Measurements from ENCODE around the gene GEMIN8. TPM values are rescaled to one million over a fixed set of nuclear protein-coding genes. Genes with fewer than 3 reads are reported as not detected.

The GEMIN8 gene
- total RNA-seq, 1 experiment from 2014 or later: 3.1 TPM

GRCh38 chrX:14015941-14016340, 13.8 kb downstream of the GEMIN8 start:
- no peak for DNase-seq (ENCODE audit: low read depth)

- DNase-seq (ENCODE audit: low read depth): no peak
Measured at GRCh38 chrX:14015294-14015693, 14.4 kb downstream of the GEMIN8 start.

- no peak for DNase-seq (ENCODE audit: low read depth)
Measured at GRCh38 chrX:14014526-14014925, 15.2 kb downstream of the GEMIN8 start.

- no peak for DNase-seq (ENCODE audit: low read depth)
Measured at GRCh38 chrX:14013054-14013453, 16.6 kb downstream of the GEMIN8 start.

- DNase-seq (ENCODE audit: low read depth): no peak
Measured at GRCh38 chrX:14010566-14010965, 19.1 kb downstream of the GEMIN8 start.

- DNase-seq (ENCODE audit: low read depth): no peak
Measured at GRCh38 chrX:14006540-14006939, 23.2 kb downstream of the GEMIN8 start.

GRCh38 chrX:14003876-14004425, 25.7 kb downstream of the GEMIN8 start:
- DNase-seq (ENCODE audit: low read depth): no peak

GRCh38 chrX:14003028-14003427, 26.7 kb downstream of the GEMIN8 start:
- no peak for DNase-seq (ENCODE audit: low read depth)

GRCh38 chrX:13996650-13997049, 33.0 kb downstream of the GEMIN8 start:
- no peak for DNase-seq (ENCODE audit: low read depth)

- DNase-seq (ENCODE audit: low read depth): no peak
Measured at GRCh38 chrX:13994536-13995080, 35.1 kb downstream of the GEMIN8 start.

GRCh38 chrX:13994104-13994503, 35.6 kb downstream of the GEMIN8 start:
- DNase-seq (ENCODE audit: low read depth): no peak

GRCh38 chrX:13990126-13990800, 39.4 kb downstream of the GEMIN8 start:
- DNase-seq (ENCODE audit: low read depth): no peak

- DNase-seq (ENCODE audit: low read depth): no peak
Measured at GRCh38 chrX:13985697-13986435, 43.8 kb downstream of the GEMIN8 start.

GRCh38 chrX:13983734-13984133, 46.0 kb downstream of the GEMIN8 start:
- DNase-seq (ENCODE audit: low read depth): no peak

GRCh38 chrX:13968198-13968597, 61.5 kb downstream of the GEMIN8 start:
- no peak for DNase-seq (ENCODE audit: low read depth)

- DNase-seq (ENCODE audit: low read depth): no peak
Measured at GRCh38 chrX:13967636-13968035, 62.1 kb downstream of the GEMIN8 start.

- DNase-seq (ENCODE audit: low read depth): no peak
Measured at GRCh38 chrX:13966793-13967125, 62.9 kb downstream of the GEMIN8 start.

GRCh38 chrX:13966071-13966792, 63.5 kb downstream of the GEMIN8 start:
- DNase-seq (ENCODE audit: low read depth): no peak

GRCh38 chrX:13965531-13965930, 64.2 kb downstream of the GEMIN8 start:
- DNase-seq (ENCODE audit: low read depth): no peak

GRCh38 chrX:13956998-13957397, 72.7 kb downstream of the GEMIN8 start:
- DNase-seq (ENCODE audit: low read depth): no peak

All from Daoy (cell line).